Left lobe of liver (tissue), 2 donors: ENCODE results near the gene UBASH3A. TPM values are rescaled to one million over a fixed set of nuclear protein-coding genes. Genes with fewer than 3 reads are reported as not detected.
A peak's percentile ranks its signal among the peaks of the same experiment; 100 is the strongest.

Source experiments
- ATAC-seq: fragments of 200-7000 bp; cut with Tn5 transposase; one replicate; pipeline ENCODE4 v1.9.1; 2020; ENCODE audit warnings: mild to moderate bottlenecking, moderate library complexity
- DNase-seq: peaks from one replicate; pipeline ENCODE4 v3.0.0-alpha.2; 2020; ENCODE audit warnings: low spot score
- total RNA-seq: library from RNA; stranded (reverse); gene quantifications from one replicate; pipeline ENCODE4 v1.2.1, GENCODE V29; 2021
- donor health status: DM: no; HTN: no; CAD: no; lungs with moderate emphysema.
- donor health status: DM: no; HTN: yes; CAD: no.

UBASH3A gene
- total RNA-seq, 1 donor from 2014 or later, result 0.20 TPM

- DNase-seq (no peak), ATAC-seq (no peak)
Observed at GRCh38 chr21:42389449-42389835, 14.3 kb upstream of the UBASH3A start.

- DNase-seq (no peak), ATAC-seq (no peak)
Observed at GRCh38 chr21:42390193-42390592, 13.5 kb upstream of the UBASH3A start.

- no peak for ATAC-seq
- no peak for DNase-seq
Observed at GRCh38 chr21:42390696-42391095, 13.0 kb upstream of the UBASH3A start.

GRCh38 chr21:42391297-42391696 is 12.4 kb upstream of the UBASH3A start:
- ATAC-seq (no peak), DNase-seq (no peak)

- no peak for DNase-seq
- no peak for ATAC-seq
Observed at GRCh38 chr21:42392731-42393442, 10.8 kb upstream of the UBASH3A start.

- ATAC-seq (no peak), DNase-seq (no peak)
Observed at GRCh38 chr21:42393443-42393950, 10.2 kb upstream of the UBASH3A start.

GRCh38 chr21:42395302-42395701 is 8.4 kb upstream of the UBASH3A start:
- ATAC-seq, result no peak
- DNase-seq, result no peak

- DNase-seq, result no peak
Observed at GRCh38 chr21:42395905-42396651, 7.6 kb upstream of the UBASH3A start, which contains the start of gene TMPRSS3. Gene TMPRSS3, minus strand, starts transcription at chr21:42396052. Its CDS starts 635 bp downstream, at chr21:42395417.

GRCh38 chr21:42396799-42397745 is 6.6 kb upstream of the UBASH3A start:
- no peak for ATAC-seq
- DNase-seq, result no peak

More at GRCh38 chr21:42395905-42396651, 7.6 kb upstream of the UBASH3A start, which contains the start of gene TMPRSS3:
- peak; percentile 71 for ATAC-seq

- DNase-seq, result no peak
- ATAC-seq, result no peak
Observed at GRCh38 chr21:42397746-42398394, 5.8 kb upstream of the UBASH3A start.

- DNase-seq (no peak), ATAC-seq (no peak)
Observed at GRCh38 chr21:42398436-42399028, 5.2 kb upstream of the UBASH3A start.

GRCh38 chr21:42400525-42400924 is 3.2 kb upstream of the UBASH3A start:
- DNase-seq (no peak), ATAC-seq (no peak)

GRCh38 chr21:42401154-42401553 is 2.5 kb upstream of the UBASH3A start:
- DNase-seq, result no peak
- ATAC-seq, result no peak

GRCh38 chr21:42401820-42402251 is 1.9 kb upstream of the UBASH3A start:
- DNase-seq, result no peak
- ATAC-seq, result no peak

GRCh38 chr21:42404539-42404938 is 837 bp downstream of the UBASH3A start:
- no peak for ATAC-seq
- DNase-seq, result no peak

GRCh38 chr21:42405064-42406013 is 1.6 kb downstream of the UBASH3A start:
- DNase-seq (no peak), ATAC-seq (no peak)

- ATAC-seq, result no peak
Observed at GRCh38 chr21:42406201-42406621, 2.5 kb downstream of the UBASH3A start.

GRCh38 chr21:42406866-42407265 is 3.2 kb downstream of the UBASH3A start:
- DNase-seq (no peak), ATAC-seq (no peak)

More at GRCh38 chr21:42406201-42406621, 2.5 kb downstream of the UBASH3A start:
- DNase-seq, result no peak

- DNase-seq, result no peak
- no peak for ATAC-seq
Observed at GRCh38 chr21:42407476-42407875, 3.8 kb downstream of the UBASH3A start.
